ENCODE data around the gene EEF1E1.

DNA sequence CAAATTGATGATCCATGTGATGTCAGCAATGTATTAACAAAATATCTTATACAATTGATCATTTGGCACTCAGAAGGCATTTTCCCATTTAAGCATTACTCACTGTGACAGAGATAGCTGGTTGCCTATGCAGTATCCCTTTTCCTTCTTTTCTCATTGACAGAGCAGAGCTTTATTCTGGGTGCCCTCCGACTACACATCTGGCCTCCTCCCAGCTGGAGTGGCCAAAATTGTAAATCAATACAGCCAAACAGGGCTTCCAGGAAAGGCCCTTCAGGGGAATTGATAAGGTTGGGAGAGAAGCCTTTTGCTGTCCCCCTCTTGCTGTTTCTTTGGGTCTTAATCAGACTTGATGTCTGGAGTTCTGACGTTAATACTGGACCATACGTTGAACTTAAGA, 28.6 kb downstream of the EEF1E1 start:
- TF ChIP-seq POLR2AphosphoS5 (IDR thresholded peaks at IDR 0.05) (no peak), EP300 (IDR thresholded peaks at IDR 0.05; ENCODE audit: low read depth) (no peak), POLR2A (IDR thresholded peaks at IDR 0.05) (no peak)
- TF ChIP-seq, protein P1, sequence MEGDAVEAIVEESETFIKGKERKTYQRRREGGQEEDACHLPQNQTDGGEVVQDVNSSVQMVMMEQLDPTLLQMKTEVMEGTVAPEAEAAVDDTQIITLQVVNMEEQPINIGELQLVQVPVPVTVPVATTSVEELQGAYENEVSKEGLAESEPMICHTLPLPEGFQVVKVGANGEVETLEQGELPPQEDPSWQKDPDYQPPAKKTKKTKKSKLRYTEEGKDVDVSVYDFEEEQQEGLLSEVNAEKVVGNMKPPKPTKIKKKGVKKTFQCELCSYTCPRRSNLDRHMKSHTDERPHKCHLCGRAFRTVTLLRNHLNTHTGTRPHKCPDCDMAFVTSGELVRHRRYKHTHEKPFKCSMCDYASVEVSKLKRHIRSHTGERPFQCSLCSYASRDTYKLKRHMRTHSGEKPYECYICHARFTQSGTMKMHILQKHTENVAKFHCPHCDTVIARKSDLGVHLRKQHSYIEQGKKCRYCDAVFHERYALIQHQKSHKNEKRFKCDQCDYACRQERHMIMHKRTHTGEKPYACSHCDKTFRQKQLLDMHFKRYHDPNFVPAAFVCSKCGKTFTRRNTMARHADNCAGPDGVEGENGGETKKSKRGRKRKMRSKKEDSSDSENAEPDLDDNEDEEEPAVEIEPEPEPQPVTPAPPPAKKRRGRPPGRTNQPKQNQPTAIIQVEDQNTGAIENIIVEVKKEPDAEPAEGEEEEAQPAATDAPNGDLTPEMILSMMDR (IDR thresholded peaks at IDR 0.05) = no peak

Measured in transverse colon (tissue), 4 donors.